Suppressor macrophage treated with lipopolysaccharide for 4 hours (primary cell): ENCODE data around the gene CELF4.
"Not testable (repeated sequence)": the region's sequence is repeated elsewhere in the genome, so short reads cannot be mapped to it uniquely, and the experiment has no call there.

Experiments used
- DNase-seq: peaks from one replicate; pipeline ENCODE4 v3.0.0-alpha.2; 2020

The CELF4 gene

GRCh38 chr18:37385846-37386778 is 179.5 kb downstream of the CELF4 start:
- DNase-seq: peak; percentile 58

GRCh38 chr18:37383846-37384595 is 181.6 kb downstream of the CELF4 start:
- DNase-seq: no peak

GRCh38 chr18:37383036-37383785 is 182.4 kb downstream of the CELF4 start:
- DNase-seq: no peak

DNA sequence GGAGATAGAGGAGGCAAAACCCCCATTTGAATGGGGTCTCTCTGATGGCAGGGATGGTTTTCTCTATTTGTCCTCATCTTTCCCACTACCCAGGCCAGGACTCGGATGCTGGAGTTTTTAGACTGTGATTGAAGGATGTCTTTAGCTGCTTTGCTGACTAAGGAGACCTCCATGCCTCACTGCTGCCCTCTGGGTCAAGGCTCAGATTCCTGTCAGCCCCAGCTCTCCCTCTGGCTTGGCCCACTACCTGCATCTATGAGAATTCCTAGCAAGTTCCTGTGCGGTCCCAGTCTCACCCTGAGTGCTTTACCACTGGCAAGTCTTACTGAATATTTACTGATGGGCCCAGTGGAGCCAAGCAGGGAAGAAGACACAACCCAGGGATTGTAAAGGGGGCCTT is 184.0 kb downstream of the CELF4 start:
- no peak for DNase-seq

GRCh38 chr18:37380546-37381110 is 185.0 kb downstream of the CELF4 start:
- DNase-seq: no peak

- DNase-seq: no peak
These were observed 187.1 kb downstream of the CELF4 start for GRCh38 chr18:37378336-37379010.

DNA sequence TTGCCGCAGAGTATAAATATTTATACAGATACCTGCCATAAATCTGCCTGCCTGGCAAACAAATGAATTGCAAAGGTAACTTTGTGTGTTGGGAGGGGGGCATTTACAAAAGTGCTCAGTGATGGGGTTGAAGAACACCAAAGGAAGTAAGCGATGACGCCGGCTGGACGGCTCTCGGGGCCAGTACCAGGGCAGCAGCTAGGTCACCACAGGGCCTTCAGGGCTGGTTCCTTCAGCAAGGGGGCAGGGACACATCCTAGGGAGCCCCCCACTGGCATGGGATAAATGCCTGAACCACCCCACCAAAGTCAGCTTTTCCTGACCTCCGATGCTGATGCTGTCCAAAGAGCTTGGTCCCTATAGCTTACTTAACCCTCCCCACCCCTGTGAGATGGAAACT is 190.4 kb downstream of the CELF4 start:
- DNase-seq: no peak

DNA sequence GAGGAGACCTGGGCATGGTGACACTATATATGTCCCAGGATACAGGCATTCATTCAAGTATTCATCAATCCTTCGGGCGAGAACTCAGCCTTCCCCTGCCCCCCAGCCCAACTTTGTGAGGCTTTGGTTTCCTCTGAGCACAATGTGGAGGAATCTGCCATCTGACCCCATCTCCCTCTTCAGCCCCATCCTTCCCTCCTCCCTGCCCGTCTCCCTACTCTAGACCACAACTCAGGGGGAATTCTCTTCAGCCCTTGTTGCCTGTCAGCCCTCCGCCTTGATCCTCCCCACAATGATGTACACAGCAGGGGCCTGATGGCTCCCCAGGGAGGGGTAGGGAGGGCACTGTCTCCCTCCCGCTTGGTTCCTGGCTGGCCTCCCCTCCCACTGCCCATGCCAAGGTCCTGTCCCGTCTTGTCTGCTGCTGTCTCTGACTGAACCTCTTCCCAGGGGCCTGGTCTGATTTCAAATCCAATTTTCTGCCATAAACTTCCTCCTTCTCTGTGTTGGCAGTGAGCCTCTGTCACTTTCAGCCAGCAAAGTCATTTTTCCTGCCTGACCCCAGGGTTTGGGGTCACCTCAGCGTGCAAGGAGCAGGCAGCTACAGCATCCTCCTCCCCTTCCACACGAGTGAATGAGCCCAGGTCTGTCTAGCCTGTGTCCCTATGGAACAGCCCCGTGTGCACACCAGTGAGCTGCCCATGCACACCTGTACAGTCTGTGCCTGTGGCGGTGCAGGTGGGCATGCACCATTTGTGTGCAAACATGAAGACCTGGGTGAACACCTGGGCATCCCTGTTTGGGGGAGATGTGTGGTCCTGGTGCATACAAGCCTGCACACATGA is 197.3 kb downstream of the CELF4 start:
- no peak for DNase-seq

DNA sequence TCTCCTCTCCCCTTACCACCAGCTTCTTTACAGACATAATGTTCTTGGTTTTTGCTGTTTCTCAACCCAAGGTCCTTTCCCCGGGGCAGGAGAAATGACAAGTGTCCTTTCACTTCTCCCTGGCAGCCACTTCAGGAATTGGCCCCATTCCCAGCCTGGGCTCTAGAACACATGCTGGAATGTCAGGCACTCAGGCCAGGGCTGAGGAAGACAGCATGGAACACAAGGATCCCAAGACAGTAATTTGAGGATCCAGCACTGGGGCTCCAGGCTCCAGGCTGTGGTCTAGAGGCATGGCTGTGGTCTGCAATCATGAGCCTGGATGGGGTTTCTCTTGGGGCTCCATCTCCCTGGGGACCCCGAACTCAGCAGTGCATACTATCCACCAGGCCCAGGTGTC is 201.4 kb downstream of the CELF4 start:
- DNase-seq: no peak

- DNase-seq: no peak
These were observed 203.3 kb downstream of the CELF4 start for GRCh38 chr18:37362158-37362890.

GRCh38 chr18:37361335-37362157 is 204.1 kb downstream of the CELF4 start:
- DNase-seq: no peak

DNA sequence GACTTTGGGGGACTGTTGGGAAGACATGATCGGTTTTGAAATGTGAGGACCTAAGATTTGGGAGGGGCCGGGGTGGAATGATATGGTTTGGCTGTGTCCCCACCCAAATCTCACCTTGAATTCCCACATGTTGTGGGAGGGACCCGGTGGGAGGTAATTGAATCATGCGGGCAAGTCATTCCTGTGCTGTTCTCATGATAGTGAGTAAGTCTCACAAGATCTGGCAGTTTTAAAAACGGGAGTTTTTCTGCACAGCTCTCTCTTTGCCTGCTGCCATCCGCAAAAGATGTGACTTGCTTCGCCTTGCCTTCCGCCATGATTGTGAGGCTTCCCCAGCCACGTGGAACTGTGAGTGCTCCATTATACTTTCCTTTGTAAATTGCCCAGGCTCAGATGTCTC is 207.5 kb downstream of the CELF4 start:
- DNase-seq: not testable (repeated sequence)

DNA sequence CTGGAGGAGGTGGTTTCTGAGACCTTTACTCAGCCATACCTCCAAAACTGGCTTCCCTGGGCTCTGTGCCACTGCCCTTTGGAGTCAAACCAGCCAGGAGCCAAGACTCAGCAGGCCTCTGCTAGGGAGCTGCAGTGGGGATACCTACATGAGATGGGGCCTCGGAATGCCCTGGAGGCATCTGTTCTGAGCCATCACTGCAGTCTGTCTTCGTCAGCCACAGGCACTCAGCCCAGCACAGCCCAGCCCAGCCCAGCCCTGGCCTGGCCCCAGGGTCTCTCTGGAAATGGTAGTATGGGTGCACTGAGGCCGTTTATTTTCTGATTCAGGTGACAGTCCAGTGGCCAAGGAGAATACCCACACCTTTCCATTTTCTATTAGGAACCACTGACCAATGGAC is 209.8 kb downstream of the CELF4 start:
- DNase-seq: no peak

GRCh38 chr18:37351110-37351509 is 214.5 kb downstream of the CELF4 start:
- DNase-seq: no peak

GRCh38 chr18:37348729-37349128 is 216.9 kb downstream of the CELF4 start:
- no peak for DNase-seq

DNA sequence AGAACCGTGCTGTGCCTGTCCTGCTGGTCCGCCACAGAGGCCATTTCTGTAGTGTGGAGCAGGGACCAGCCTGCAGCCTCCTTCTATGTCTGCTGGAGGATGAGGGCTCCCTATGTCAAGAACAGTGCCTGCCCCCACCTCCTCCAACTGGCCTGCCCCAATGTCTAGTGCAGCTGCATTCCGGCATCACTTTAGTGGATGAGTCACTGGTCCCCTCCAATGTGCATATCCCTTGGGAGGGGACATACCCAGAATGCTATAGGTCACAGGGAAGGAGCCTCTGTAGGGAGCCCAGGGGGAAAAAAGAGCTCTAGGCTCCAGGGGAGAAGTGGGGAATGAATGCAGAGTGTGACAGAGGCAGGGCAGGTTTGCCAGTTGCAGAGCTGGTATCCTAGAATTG is 219.6 kb downstream of the CELF4 start:
- no peak for DNase-seq

- no peak for DNase-seq
These were observed 222.1 kb downstream of the CELF4 start for GRCh38 chr18:37343542-37343851.

GRCh38 chr18:37341473-37342086 is 224.0 kb downstream of the CELF4 start:
- no peak for DNase-seq

DNA sequence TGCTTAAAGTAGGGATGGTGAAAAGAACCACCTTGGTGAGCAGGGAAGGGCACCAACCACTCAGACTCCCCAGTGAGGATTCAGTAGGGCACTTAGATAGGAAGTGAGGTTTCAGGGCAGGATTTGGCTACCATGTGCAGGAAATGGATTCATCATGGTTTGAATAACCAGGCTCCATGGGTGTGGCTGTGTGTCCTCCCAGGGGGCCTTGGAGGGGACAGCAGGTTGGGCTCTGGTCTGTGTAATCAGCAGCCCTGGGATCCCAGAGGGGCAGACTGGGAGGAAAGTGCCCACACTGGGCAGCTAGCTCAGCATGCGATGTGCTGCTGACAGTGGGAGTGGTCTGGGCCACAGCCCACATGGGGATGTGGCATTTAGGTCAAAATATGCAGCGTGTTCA is 224.6 kb downstream of the CELF4 start:
- no peak for DNase-seq
